K562 (cell line): ENCODE data around the gene CSDE1. TPM values are rescaled to one million over a fixed set of nuclear protein-coding genes. Genes with fewer than 3 reads are reported as not detected.

Experiments used
- CBX1 ChIP-seq: sonication (generic); IDR thresholded peaks from 2 replicates; pipeline ENCODE4 v1.6.1; 2016; ENCODE audit warnings: antibody characterized with exemption, low read depth, mild to moderate bottlenecking
- ETS2 ChIP-seq: IDR thresholded peaks from 2 replicates; pipeline ENCODE4 v1.6.1; 2016; ENCODE audit warnings: borderline replicate concordance, missing genetic modification characterization, mild to moderate bottlenecking, moderate library complexity, missing compliant biosample characterization; ENCODE audit not compliant: poor library complexity, severe bottlenecking
- MYC ChIP-seq, 2 experiments: fragments of 250-450 bp in 1 of 2; sonication (Bioruptor Pico) in 1 of 2; IDR thresholded peaks; 2 replicates each; pipeline versions ENCODE4 v1.5.1 to v1.6.1; 2012 to 2021; ENCODE audit warnings: low read depth in 2 of 2, borderline replicate concordance in 1 of 2, improper control_type of control experiment in 1 of 2, low read length in 1 of 2, mild to moderate bottlenecking in 1 of 2, moderate library complexity in 1 of 2
- POLR2A ChIP-seq: fragments of 450-650 bp; conservative IDR thresholded peaks from 2 replicates; pipeline ENCODE4 v1.6.1; 2016
- SRSF3 ChIP-seq: fragments of 200-400 bp; formaldehyde crosslinking; IDR thresholded peaks from 2 replicates; pipeline ENCODE4 v1.6.1; 2016; ENCODE audit warnings: mild to moderate bottlenecking, low read length, moderate library complexity; ENCODE audit not compliant: insufficient read depth
- ZBED1 ChIP-seq: IDR thresholded peaks from 2 replicates; pipeline ENCODE4 v1.6.1; 2014
- ZC3H4 ChIP-seq: sonication (generic); formaldehyde crosslinking; IDR thresholded peaks from 2 replicates; pipeline ENCODE4 v1.9.0; 2021; ENCODE audit warnings: missing genetic modification reagents, borderline replicate concordance
- ZNF146 ChIP-seq: IDR thresholded peaks from one replicate; pipeline ENCODE4 v1.6.1; 2018; ENCODE audit warnings: missing compliant biosample characterization; ENCODE audit not compliant: unreplicated experiment
- polyA plus RNA-seq, 8 experiments: library from polyadenylated mRNA; depleted of rRNA in 4 of 8; stranded (reverse) in 5 of 8; unstranded in 3 of 8; fragments of >200 nt; fragmentation: Nextera tagmentation in 2 of 8; fragmentation: Illumina TruSeq in 1 of 8; extraction: Ambion mirVana in 2 of 8; extraction: Trizol in 1 of 8; gene quantifications; 2 replicates each; pipeline versions ENCODE4 v1.2.1 to v1.2.3, GENCODE V29; 2011 to 2014; ENCODE audit warnings: inconsistent platforms in 1 of 8, missing spikeins in 1 of 8
- total RNA-seq, 7 experiments: library from RNA; depleted of rRNA in 6 of 7; stranded (reverse); fragments of >200 nt in 6 of 7; fragmentation: Illumina TruSeq in 2 of 7; extraction: Trizol in 2 of 7; gene quantifications; 2 replicates each; pipeline versions ENCODE4 v1.2.1 to v1.2.3, GENCODE V29; 2011 to 2021; ENCODE audit warnings: low replicate concordance in 1 of 7
- TF ChIP-seq, protein P1 (sequence below): fragments of 250-450 bp; sonication (Bioruptor Pico); IDR thresholded peaks from 2 replicates; pipeline ENCODE4 v1.4.0; 2020; ENCODE audit warnings: mild to moderate bottlenecking, moderate library complexity
- TF ChIP-seq, protein P2 (sequence below), 2 experiments: fragments of 450-650 bp; formaldehyde crosslinking in 1 of 2; IDR thresholded peaks; 2 replicates each; pipeline versions ENCODE4 v1.4.0 to v1.6.1; 2014 to 2020; ENCODE audit warnings: mild to moderate bottlenecking in 2 of 2, borderline replicate concordance in 1 of 2, low read depth in 1 of 2
- TF ChIP-seq, protein P3 (sequence below): fragments of 450-650 bp; formaldehyde crosslinking; IDR thresholded peaks from 2 replicates; pipeline ENCODE4 v1.4.0; 2020; ENCODE audit warnings: mild to moderate bottlenecking, moderate library complexity
- TF ChIP-seq, protein P4 (sequence below), 3 experiments: IDR thresholded peaks in 2 of 3; conservative IDR thresholded peaks in 1 of 3; 2 replicates each; pipeline ENCODE4 v1.5.1; 2011 to 2012; ENCODE audit warnings: low read length in 3 of 3, mild to moderate bottlenecking in 3 of 3, control low read depth in 2 of 3, improper control_type of control experiment in 1 of 3, inconsistent platforms in 1 of 3, low read depth in 1 of 3, mixed read lengths in 1 of 3, moderate library complexity in 1 of 3; ENCODE audit not compliant: insufficient read depth in 2 of 3

Gene CSDE1
- total and polyA plus RNA-seq, 9 of the 15 experiments (the other 6 are each of a cell fraction or from before 2014, with no cell fraction given) = 174 to 538 (median 403) TPM

DNA sequence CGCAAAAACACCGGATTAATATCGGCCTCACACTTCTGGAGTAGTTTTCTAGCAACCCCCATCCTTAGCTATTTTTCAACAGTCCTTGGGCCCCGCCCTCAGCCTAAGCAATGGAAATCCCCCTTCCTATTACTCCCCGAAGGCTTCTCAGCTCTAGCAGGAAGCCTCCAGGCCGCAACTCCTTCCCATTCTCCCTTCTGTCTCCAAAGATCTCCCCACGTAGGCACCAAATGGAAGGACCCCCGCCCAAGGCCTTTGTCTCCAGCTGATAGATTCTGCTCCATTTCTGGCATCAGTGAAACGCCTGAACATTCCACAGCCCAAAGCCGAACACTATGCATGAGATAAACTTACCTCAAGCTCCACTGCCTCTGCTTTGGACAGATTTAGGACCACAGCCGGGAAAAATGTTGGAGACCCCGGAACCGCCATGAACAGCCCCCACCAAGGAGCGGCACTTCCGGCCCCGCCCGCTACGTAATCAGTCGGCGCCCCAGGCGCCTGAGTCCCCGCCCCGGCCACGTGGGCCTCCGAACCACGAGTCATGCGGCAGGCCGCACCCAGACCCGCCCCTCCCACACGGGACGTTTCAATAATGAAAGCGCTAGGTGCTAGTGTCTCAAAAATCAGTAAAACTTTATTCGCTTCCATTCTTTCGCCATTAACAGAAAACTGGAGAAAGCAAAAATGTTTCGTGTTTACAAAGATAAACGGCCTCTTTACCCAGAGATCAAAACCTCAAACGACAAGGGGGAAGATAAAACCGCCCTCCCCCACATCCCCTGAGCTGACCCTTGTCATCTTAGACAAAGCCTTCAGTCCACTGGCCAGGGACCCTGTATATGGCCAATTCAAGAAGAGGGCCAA is 41.2 kb downstream of the CSDE1 start, which contains the start of gene NRAS (continued):
- TF ChIP-seq ZBED1 (no peak), MYC (IDR thresholded peaks at IDR 0.05; ENCODE audit: low read depth, low read length) (peak; percentile 100), MYC (CRISPR knock-in tag; IDR thresholded peaks at IDR 0.05; ENCODE audit: borderline replicate concordance, low read depth) (peak; percentile 97), ZC3H4 (CRISPR knock-in tag) (no peak), ETS2 (no peak), CBX1 (peak; percentile 81; the same call in 1 of the 2 replicates), POLR2A (peak; percentile 93), SRSF3 (no peak), ZNF146 (CRISPR knock-in tag) (no peak)
- TF ChIP-seq, protein P1, sequence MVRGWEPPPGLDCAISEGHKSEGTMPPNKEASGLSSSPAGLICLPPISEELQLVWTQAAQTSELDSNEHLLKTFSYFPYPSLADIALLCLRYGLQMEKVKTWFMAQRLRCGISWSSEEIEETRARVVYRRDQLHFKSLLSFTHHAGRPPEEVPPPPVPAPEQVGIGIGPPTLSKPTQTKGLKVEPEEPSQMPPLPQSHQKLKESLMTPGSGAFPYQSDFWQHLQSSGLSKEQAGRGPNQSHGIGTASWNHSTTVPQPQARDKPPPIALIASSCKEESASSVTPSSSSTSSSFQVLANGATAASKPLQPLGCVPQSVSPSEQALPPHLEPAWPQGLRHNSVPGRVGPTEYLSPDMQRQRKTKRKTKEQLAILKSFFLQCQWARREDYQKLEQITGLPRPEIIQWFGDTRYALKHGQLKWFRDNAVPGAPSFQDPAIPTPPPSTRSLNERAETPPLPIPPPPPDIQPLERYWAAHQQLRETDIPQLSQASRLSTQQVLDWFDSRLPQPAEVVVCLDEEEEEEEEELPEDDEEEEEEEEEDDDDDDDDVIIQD (CRISPR knock-in tag) = no peak
- TF ChIP-seq, protein P2, sequence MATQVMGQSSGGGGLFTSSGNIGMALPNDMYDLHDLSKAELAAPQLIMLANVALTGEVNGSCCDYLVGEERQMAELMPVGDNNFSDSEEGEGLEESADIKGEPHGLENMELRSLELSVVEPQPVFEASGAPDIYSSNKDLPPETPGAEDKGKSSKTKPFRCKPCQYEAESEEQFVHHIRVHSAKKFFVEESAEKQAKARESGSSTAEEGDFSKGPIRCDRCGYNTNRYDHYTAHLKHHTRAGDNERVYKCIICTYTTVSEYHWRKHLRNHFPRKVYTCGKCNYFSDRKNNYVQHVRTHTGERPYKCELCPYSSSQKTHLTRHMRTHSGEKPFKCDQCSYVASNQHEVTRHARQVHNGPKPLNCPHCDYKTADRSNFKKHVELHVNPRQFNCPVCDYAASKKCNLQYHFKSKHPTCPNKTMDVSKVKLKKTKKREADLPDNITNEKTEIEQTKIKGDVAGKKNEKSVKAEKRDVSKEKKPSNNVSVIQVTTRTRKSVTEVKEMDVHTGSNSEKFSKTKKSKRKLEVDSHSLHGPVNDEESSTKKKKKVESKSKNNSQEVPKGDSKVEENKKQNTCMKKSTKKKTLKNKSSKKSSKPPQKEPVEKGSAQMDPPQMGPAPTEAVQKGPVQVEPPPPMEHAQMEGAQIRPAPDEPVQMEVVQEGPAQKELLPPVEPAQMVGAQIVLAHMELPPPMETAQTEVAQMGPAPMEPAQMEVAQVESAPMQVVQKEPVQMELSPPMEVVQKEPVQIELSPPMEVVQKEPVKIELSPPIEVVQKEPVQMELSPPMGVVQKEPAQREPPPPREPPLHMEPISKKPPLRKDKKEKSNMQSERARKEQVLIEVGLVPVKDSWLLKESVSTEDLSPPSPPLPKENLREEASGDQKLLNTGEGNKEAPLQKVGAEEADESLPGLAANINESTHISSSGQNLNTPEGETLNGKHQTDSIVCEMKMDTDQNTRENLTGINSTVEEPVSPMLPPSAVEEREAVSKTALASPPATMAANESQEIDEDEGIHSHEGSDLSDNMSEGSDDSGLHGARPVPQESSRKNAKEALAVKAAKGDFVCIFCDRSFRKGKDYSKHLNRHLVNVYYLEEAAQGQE (IDR thresholded peaks at IDR 0.05; ENCODE audit: borderline replicate concordance) = peak; percentile 70
- TF ChIP-seq, protein P2 (CRISPR knock-in tag; IDR thresholded peaks at IDR 0.05; ENCODE audit: low read depth) = no peak; the same call in 1 of the 2 replicates
- TF ChIP-seq, protein P3, sequence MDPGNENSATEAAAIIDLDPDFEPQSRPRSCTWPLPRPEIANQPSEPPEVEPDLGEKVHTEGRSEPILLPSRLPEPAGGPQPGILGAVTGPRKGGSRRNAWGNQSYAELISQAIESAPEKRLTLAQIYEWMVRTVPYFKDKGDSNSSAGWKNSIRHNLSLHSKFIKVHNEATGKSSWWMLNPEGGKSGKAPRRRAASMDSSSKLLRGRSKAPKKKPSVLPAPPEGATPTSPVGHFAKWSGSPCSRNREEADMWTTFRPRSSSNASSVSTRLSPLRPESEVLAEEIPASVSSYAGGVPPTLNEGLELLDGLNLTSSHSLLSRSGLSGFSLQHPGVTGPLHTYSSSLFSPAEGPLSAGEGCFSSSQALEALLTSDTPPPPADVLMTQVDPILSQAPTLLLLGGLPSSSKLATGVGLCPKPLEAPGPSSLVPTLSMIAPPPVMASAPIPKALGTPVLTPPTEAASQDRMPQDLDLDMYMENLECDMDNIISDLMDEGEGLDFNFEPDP (CRISPR knock-in tag) = no peak
- TF ChIP-seq, protein P4, sequence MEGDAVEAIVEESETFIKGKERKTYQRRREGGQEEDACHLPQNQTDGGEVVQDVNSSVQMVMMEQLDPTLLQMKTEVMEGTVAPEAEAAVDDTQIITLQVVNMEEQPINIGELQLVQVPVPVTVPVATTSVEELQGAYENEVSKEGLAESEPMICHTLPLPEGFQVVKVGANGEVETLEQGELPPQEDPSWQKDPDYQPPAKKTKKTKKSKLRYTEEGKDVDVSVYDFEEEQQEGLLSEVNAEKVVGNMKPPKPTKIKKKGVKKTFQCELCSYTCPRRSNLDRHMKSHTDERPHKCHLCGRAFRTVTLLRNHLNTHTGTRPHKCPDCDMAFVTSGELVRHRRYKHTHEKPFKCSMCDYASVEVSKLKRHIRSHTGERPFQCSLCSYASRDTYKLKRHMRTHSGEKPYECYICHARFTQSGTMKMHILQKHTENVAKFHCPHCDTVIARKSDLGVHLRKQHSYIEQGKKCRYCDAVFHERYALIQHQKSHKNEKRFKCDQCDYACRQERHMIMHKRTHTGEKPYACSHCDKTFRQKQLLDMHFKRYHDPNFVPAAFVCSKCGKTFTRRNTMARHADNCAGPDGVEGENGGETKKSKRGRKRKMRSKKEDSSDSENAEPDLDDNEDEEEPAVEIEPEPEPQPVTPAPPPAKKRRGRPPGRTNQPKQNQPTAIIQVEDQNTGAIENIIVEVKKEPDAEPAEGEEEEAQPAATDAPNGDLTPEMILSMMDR (IDR thresholded peaks at IDR 0.05 in 2 of 3, conservative IDR thresholded peaks at IDR 0.05 in 1 of 3; ENCODE audit: insufficient read depth in 2 of 3, low read depth in 1 of 3, low read length in 3 of 3) = peak in 1 of 3 experiments; percentile 6; a peak in 1 of 6 replicates
